GM12873 (cell line): Measurements from ENCODE around the gene SFT2D1.

Source experiments
- CTCF ChIP-seq: IDR thresholded peaks from 2 replicates; pipeline ENCODE4 v1.5.1; 2012; ENCODE audit warnings: low read depth, mild to moderate bottlenecking, moderate library complexity, low read length, control low read depth; ENCODE audit not compliant: insufficient read depth; ENCODE audit errors: missing control alignments

The SFT2D1 gene

GRCh38 chr6:166301611-166302529 lies 40.5 kb downstream of the SFT2D1 start:
- no peak for TF ChIP-seq CTCF

DNA sequence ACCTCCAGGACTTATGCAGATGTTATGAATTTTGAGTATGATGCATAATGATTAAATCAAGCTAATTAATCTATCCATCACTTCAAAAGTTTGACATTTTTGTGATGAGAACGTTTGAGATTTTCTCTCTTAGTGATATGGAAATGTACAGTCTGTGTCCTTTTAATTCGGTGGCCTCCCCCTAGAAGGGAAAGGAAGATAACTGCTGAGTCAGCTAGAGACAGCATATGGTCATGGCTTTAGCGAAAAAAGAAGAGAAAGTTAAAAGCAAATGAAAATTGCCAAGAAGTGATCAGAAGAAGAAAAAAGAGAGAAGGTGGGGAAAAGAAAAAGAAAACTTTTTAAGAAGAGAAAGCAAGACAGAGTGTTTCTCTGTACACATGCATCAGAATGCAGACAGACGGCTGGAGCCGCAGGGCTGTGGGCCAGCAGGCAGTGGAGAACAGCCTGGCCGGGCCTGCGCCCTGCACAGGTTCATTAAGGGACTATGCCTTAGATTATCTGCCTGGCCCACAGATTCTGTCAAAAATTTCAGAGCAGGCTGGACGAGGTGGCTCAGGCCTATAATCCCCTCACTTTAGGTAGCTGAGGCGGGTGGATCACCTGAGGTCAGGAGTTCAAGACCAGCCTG lies 41.9 kb downstream of the SFT2D1 start:
- TF ChIP-seq CTCF: no peak

DNA sequence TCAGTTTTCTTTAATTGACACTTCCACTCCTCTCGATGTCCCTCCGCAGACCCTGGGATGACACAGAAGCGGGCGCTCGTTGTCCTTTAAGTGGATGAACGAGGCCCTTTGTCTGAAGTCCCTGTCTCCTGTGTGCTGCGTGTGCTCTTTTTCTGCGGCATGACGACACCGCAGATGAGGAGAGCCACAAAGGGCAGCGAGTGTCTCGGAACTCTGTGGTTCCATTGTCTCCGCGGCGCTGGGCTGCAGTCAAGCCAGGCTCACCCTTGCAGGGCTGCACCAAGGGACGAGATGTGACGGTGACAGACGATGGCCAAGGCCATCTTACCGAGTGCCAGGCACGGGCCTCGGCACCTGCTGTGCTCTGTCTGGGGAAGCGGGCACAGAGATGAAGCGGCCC lies 44.7 kb downstream of the SFT2D1 start:
- no peak for TF ChIP-seq CTCF

- TF ChIP-seq CTCF: no peak
These were observed 46.1 kb downstream of the SFT2D1 start for GRCh38 chr6:166296035-166296883.

DNA sequence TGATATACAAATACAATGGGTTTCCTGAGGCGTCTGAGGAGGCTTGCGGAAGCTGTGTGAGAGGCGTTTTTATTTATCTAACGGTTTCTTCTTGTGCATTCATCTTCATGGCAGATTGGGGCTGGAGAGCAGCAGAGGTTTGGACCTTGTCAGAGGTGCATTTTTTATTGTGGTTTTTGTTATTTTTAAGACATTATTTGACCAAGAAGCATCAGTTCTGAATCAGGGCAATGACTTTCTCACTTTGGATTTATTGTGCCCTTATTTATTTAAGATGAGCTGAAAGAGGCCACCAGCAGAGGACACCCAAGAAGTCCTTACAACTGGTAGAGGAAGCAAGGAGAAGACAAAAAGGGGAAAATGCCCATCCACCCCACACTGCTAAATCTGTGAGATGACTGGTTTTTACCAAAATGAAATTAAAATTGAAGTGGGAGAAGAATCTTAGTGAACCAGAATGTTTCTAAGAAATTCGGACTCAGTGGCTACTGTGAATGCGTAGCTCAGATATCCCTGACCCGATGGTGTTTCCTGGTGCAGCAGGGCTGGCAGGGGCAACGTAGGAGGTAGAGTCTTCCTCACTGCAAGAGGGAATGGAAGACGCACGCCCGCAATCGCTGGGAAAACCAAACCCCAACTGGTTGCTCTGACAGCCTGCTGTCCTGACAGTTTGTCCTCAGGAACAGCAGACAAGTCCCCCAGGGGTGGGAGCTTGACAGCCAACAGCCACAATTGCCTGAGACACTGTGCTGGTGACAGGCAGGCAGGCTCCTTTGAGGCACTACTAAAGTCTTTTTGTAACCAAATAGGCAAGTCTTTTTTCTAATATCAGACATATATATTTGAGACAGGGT lies 48.4 kb downstream of the SFT2D1 start:
- TF ChIP-seq CTCF: no peak

GRCh38 chr6:166289207-166290060 lies 52.9 kb downstream of the SFT2D1 start:
- TF ChIP-seq CTCF: no peak
